Glomerular endothelial cell (primary cell): ENCODE results near the gene PAK2. TPM values are rescaled to one million over a fixed set of nuclear protein-coding genes. Genes with fewer than 3 reads are reported as not detected.
"Not testable (repeated sequence)": the region's sequence is repeated elsewhere in the genome, so short reads cannot be mapped to it uniquely, and the experiment has no call there.

Source experiments
- DNase-seq: peaks from one replicate; pipeline ENCODE4 v3.0.0-alpha.2; 2011; ENCODE audit warnings: low read depth, low spot score; ENCODE audit errors: extremely low read depth
- total RNA-seq: library from RNA; depleted of rRNA; stranded (reverse); fragments of >200 nt; gene quantifications from 2 replicates; pipeline ENCODE4 v1.2.3, GENCODE V29; 2015

The PAK2 gene
- total RNA-seq, 1 donor from 2014 or later = 87.1 TPM

DNA sequence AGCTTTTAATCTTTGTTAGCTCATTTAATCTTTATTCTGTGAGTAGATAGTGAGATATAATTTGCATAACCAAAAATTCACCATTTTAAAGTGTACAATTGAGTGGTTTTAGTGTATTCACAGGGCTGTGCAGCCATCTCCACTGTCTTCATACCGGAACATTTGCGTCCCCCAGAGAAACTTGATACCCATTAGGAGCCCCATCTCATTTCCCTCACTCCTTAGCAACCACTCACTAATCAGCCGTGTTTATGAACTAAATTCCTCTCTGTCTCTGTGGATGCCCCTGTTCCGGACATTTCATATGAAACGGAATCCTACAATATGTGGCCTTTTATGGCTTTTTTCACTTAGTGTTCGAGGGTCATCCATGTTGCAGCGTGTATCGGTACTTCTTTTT is 38.2 kb downstream of the PAK2 start:
- no peak for DNase-seq

- no peak for DNase-seq
These were observed 39.1 kb downstream of the PAK2 start for GRCh38 chr3:196778755-196779154.

- DNase-seq = no peak
These were observed 42.9 kb downstream of the PAK2 start for GRCh38 chr3:196782511-196782910.

GRCh38 chr3:196788528-196788927 is 48.9 kb downstream of the PAK2 start:
- no peak for DNase-seq

DNA sequence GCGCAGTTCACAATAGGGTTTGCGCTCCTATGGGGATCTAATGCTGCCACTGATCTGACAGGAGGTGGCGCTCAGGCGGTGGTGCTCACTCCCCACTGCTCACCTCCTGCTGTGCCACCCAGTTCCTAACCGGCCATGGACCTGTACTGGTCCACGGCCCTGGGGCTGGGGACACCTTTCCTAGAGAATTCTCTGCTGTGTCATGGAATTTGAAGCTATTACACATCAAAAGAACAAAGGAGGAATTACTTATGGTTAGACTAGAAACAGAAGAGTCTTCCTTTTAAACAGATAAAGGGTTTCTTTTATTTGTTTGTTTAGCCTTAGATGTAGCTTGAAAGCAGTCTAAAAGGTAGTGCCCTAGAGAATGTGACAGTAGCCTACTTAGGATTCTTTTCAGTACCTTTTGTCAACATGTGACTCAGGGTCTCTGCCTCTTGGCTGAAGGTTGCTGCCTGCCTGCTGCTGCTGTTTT is 50.3 kb downstream of the PAK2 start:
- DNase-seq = no peak

GRCh38 chr3:196790636-196791035 is 51.0 kb downstream of the PAK2 start:
- no peak for DNase-seq

DNA sequence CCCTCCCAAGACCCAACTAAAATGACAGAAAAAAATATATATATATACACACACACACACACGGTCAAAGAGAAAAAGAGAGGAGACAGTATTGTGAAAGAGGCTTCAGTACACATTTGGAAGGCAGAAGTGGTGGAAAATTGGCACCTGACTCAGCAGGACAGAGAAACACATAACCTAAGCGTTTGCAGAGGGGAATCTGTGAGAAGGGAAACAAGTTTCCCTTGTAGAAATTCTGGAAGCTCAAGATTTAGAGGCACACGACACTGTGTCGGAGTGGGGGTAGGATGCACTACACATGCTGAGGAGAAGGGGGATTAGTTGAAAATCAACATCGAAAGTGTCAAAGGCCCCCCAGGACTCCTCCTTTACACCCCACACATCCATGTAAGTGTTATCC is 53.1 kb downstream of the PAK2 start:
- DNase-seq = no peak

DNA sequence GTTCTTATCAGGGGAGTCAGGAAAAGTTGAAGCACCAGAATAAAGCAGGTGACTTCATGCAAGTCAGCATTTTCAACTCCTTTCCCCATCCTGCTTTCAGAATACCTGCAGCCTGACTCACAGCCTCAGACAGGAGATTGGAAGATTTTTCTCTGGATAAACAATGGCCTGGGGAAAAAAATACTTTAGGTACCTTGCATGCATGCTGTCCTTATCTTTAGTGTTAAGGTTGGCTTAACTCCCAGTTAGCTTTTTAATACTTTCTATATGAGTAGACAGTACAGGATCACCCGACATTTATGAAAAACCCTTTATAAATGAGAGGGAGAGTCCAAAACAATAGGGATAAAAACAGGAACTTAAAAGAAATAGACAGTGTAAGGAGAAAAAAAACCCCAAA is 53.6 kb downstream of the PAK2 start:
- DNase-seq = no peak

- DNase-seq = no peak
These were observed 54.8 kb downstream of the PAK2 start for GRCh38 chr3:196794467-196794866.

- DNase-seq = no peak
These were observed 56.7 kb downstream of the PAK2 start for GRCh38 chr3:196796317-196796716.

DNA sequence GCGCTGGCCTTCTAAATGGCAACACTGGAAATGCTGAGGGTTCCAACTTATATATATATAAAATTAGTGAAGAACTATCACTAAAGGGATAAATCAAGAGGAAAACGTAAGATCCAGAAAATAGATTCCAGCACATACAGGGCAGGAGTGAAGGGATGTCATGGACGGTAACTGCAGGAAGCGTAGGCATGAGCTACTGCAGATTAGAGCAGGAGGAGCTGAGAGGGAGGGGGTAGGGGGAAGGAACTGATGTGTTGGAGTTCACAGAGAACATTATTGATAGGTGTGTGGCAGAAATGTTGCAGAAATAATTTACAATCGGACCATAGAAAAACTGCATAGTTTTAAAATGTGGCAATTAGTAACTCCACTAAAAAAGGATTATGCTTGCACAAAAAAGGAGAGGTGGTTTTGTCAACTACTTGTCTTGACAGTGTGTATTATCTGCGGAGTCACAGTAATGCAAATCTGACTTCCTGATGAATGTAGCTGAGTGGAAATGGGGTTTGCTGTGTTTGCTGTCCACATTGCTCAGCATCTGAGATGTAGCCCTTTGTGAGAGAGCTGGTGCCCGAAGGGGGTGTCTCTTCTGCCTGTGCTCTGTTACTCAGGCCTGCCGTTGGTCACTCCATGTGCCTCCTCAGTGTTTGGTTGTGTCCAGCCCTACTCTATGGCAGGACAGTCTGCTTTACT is 61.2 kb downstream of the PAK2 start:
- no peak for DNase-seq

- no peak for DNase-seq
These were observed 64.3 kb downstream of the PAK2 start for GRCh38 chr3:196803891-196804468.

DNA sequence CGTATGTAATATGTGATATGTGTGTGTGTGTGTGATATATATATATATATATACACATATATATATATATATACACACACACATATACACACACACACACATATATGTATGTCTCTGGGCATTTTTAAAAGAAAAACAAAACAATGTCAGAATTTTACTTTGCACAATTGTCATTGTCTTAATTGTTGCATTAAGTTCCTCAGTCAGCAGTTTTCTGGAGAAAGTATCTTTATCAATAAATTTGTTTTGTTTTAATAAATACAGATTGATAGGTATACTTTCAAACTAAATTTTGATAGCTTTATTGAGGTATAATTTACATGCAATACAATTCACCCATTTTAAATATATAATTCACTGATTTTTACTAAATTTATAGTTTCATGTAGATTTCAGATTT is 65.1 kb downstream of the PAK2 start:
- no peak for DNase-seq

- no peak for DNase-seq
These were observed 71.4 kb downstream of the PAK2 start for GRCh38 chr3:196810963-196811581.

DNA sequence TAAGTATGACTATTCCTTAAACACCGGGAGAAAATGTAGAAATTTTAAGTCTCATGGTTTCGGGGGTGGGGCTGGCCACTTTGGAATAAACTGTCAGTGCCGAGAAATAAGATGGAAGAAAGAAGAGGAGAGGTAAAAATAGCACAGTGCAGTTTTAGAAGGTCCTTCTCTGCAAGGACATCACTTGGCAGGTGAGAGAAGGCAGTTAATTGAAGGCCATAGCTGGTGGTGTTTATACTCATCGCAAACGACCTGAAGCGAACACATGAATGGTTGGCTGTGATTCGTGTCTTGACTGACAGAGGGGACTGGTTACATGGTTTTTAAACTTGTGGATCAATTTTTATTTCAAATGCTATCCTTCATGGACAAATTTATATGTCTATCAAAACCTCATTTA is 73.2 kb downstream of the PAK2 start:
- no peak for DNase-seq

- DNase-seq = no peak
These were observed 74.2 kb downstream of the PAK2 start for GRCh38 chr3:196813903-196814302.

DNA sequence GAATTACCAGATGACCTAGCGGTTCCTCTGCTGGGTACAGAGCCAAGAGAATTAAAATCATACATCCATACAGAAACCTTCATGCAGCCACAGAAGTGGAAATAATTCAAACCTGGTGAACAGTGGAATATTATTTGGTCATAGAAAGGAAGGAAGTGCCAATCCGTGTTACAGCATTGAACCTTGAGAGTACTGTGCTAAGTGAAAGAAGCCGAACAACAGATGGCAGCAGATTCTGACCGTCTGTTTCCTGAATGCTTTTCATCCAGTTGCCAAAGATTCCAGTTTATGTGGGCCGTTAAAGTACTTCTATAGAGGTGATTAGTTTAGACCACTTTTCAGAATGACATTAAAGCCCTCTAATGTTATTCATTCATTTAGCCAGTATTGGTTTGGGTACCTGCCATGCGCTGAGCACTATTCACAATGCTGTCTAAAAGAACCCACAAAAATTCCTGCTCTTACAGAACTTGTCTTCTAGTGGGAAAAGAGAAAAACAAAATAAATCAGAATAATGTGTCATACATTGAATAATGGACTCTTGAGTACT is 82.2 kb downstream of the PAK2 start:
- no peak for DNase-seq

- not testable (repeated sequence) for DNase-seq
These were observed 90.0 kb downstream of the PAK2 start for GRCh38 chr3:196829651-196830050.

DNA sequence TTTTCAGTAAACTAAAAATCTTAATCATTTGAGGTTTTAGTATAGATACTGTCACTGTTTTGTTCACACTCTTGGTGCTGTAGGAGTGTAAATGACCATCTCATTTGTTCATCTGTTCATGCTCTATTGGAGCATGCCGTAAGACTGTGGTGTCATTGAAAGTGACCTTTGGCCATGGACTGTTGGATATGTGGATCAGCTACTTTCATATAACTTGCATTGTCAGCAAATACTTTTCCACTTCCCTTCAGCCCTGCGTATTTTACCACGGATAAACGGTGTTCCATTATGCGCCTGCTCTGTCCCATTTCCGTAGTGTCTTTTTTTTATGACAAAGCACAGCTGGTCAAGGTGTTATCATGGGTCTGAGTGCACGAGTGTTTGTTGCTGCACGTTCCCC is 95.4 kb downstream of the PAK2 start:
- no peak for DNase-seq

DNA sequence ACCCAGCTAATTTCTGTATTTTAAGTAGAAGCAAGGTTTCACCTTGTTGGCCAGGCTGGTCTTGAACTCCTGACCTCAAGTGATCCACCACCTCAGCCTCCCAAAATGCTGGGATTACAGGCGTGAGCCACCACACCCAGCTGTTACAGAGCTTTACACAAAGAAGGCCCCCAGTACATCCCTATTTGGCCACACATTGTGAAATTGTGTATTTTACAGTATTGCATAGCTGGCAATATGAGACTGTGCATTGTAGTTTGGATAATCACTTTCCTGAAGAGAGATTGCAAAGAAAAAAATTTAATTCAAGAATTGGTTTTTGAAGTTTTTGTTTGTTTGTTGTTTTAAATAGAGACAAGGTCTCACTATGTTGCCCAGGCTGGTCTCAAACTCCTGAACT is 97.0 kb downstream of the PAK2 start:
- not testable (repeated sequence) for DNase-seq

- peak; percentile 18 for DNase-seq
These were observed 98.3 kb downstream of the PAK2 start for GRCh38 chr3:196837819-196838420.
